NB4 (cell line): Measurements from ENCODE around the gene FILIP1L.

ENCODE experiments used
- CTCF ChIP-seq: IDR thresholded peaks from one replicate; pipeline ENCODE4 v1.5.1; 2012; ENCODE audit warnings: low read depth, low read length
- POLR2A ChIP-seq: IDR thresholded peaks from 2 replicates; pipeline ENCODE4 v1.6.1; 2011; ENCODE audit warnings: mild to moderate bottlenecking; ENCODE audit not compliant: insufficient read length; ENCODE audit errors: extremely low read depth

- no peak for TF ChIP-seq CTCF
- no peak for TF ChIP-seq POLR2A
Observed at GRCh38 chr3:99947356-99947755, 166.9 kb downstream of the FILIP1L start.
